ENCODE data around the gene ADPRS. TPM values are rescaled to one million over a fixed set of nuclear protein-coding genes. Genes with fewer than 3 reads are reported as not detected.

The ADPRS gene
- total and polyA plus RNA-seq, 2 experiments from 2014 or later = 42.0 to 70.3 TPM

DNA sequence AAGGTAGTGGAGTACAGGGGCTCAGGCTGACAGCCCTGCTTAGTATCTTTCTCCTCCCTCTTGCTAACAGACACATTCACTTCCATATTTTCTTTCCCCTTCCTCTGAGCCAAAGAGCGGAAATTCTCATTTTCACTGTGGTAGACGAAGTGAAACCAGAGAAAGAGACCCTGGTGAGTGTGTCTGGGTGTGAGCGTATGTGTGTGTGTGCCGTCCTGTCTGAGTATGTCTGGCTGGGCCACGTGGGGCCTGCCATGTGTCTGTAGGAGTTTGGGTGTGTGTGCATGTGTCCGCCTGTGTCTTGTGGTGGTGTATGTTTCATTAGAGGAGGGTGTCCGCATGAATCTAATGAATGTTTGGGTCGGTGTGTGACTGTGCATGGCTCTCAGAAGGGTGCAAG is 34.7 kb downstream of the ADPRS start:
- Histone ChIP-seq H3K4me3 (no peak overlapping the region), H3K36me3 (ENCODE audit: low read depth) (no peaks in the 10 kb centered on the region)

DNA sequence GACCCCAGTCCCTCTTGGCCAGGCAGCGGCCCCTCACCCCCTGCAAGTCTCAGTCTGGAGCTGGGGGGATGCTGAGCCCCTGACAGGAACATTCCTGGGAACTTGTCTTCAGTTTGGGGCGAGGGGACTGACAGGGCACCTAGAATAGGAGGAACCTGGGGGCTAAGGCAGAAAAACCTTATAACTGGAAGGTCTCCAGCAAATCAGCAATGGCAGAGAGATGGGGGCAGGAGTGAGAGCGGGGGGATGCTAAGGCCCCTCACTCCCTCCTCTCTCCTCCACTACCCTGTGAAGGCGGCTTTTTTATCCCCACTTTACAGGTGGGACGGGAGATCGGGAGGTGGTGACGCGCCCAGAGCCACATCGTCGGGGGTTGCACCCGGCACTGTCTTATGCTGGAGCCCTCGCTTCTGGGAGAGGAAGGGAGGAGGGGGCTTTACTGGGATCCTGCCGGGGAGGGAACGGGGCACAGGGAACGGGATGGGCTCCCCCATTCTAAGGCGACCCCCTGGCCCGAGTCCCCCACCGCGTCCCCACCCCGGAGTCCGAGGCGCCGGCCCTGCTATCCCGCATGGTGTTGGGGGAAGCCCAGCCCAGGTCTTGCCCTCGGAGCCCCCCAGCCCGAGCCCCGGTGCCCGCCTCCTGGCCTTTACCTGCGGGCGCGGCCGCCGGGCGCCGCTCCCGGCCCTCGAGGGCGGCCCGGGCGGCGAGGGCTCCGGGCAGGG is 35.9 kb downstream of the ADPRS start:
- no peak for DNase-seq
- no peak overlapping the region for H3K27ac ChIP-seq
- no peaks in the 10 kb centered on the region for H3K79me2 ChIP-seq (ENCODE audit: insufficient read depth)
- no peaks in the 10 kb centered on the region for H3K36me3 ChIP-seq (ENCODE audit: low read depth)
- no peaks in the 10 kb centered on the region for H4K20me1 ChIP-seq (ENCODE audit: insufficient read depth)
- no peak overlapping the region for H3K9ac ChIP-seq
- no peak overlapping the region for H3K4me3 ChIP-seq
- H3K27me3 ChIP-seq (replicated peaks; ENCODE audit: insufficient read depth) = 0 out of 2 replicates have a peak, but pooled peaks cover 4% of the 10 kb centered on the region
- in situ Hi-C loops (cut with MboI) = no loop called here
- no peak overlapping the region for H2AFZ ChIP-seq
- no peaks in the 10 kb centered on the region for H3K9me3 ChIP-seq (ENCODE audit: low read depth)
- H3K4me1 ChIP-seq (ENCODE audit: insufficient read depth) = peaks cover 12% of the 10 kb centered on the region
- H3F3A ChIP-seq (ENCODE audit: insufficient read depth) = peaks cover 10% of the 10 kb centered on the region; the same call in 1 of the 2 replicates
- H3K4me2 ChIP-seq (ENCODE audit: unreplicated experiment) = no peak overlapping the region
- WGBS, 2 experiments (ENCODE audit: low coverage in 1 of 2, low lambda C conversion rate in 2 of 2, missing lambda C conversion rate in 2 of 2) = 25 to 39% methylated on average over 13 to 31 of the region's 42 CpGs
- no peaks in the 10 kb centered on the region for H3K9me2 ChIP-seq (ENCODE audit: insufficient read depth)
- TF ChIP-seq EZH2phosphoT487 (IDR thresholded peaks at IDR 0.05; ENCODE audit: insufficient read depth, low read depth) (no peak), EZH2 (IDR thresholded peaks at IDR 0.05; ENCODE audit: insufficient read depth, poor library complexity, severe bottlenecking) (no peak)

More for the DNA sequence above, 34.7 kb downstream of the ADPRS start:
- Histone ChIP-seq H3K27ac (no peak overlapping the region), H3K9me3 (ENCODE audit: low read depth) (no peaks in the 10 kb centered on the region), H3K9me2 (ENCODE audit: insufficient read depth) (no peaks in the 10 kb centered on the region), H3K79me2 (ENCODE audit: insufficient read depth) (no peaks in the 10 kb centered on the region), H3F3A (ENCODE audit: insufficient read depth) (peaks cover 3% of the 10 kb centered on the region; the same call in 1 of the 2 replicates), H3K9ac (no peak overlapping the region), H3K27me3 (replicated peaks; ENCODE audit: insufficient read depth) (0 out of 2 replicates have a peak, but pooled peaks cover 4% of the 10 kb centered on the region), H3K4me2 (ENCODE audit: unreplicated experiment) (no peak overlapping the region), H3K4me1 (ENCODE audit: insufficient read depth) (peaks cover 4% of the 10 kb centered on the region), H2AFZ (no peak overlapping the region), H4K20me1 (ENCODE audit: insufficient read depth) (no peaks in the 10 kb centered on the region)
- in situ Hi-C loops (cut with MboI) = no loop called here
- 76 to 78% methylated on average over 8 of the region's 8 CpGs for WGBS, 2 experiments (ENCODE audit: low coverage in 1 of 2, low lambda C conversion rate in 2 of 2, missing lambda C conversion rate in 2 of 2)
- TF ChIP-seq EZH2 (IDR thresholded peaks at IDR 0.05; ENCODE audit: insufficient read depth, poor library complexity, severe bottlenecking) = no peak
- TF ChIP-seq EZH2phosphoT487 (IDR thresholded peaks at IDR 0.05; ENCODE audit: insufficient read depth, low read depth) = no peak
- no peak for DNase-seq

DNA sequence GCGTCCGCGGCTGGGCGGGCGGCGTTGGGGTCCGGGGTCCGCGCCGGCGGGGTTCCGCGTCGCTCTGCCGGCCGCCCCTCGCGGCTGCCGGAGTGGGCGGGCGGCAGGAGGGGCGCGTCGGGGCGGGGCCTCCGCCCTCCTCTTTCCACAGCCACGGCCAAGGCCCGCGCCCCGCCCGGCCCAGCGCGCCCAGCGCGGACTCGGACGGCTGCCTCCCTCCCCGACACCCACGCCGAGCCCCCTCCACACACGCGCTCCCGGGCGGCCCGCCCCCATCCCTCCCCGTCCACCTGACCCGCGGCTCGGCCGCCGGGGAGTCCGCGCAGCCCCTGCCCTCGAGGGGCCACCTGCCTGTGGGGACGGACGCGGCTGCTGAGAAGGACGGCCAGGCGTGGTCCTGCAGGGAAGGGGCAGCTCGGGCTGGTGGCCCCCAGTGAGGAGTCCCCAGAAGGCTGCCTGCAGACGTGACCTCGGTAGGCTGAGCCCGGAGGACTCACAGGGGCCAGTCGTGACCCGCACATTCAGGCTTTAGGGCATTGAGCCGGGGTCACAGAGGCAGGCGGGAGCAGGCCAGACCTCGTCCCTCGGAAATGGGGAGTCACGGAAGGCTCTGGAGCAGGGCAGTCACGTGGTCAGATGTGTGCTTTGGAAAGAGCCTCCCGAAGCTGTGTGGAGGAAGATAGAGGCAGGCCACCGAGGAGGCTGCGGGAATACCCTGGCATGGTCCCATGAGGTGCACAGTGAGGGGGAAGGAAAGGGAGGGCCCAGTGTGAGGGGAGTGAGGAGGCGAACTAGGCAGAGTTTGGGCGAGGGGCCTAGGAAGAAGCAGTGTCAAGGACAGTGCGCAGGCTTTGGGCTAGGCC is 36.7 kb downstream of the ADPRS start, which contains the start of gene COL8A2:
COL8A2 (minus strand) TSS at position 94 of the 863 bp plus-strand sequence. CDS start 24,980 bp downstream, outside the sequence.
- Histone ChIP-seq H3K9me3 (ENCODE audit: low read depth) (no peaks in the 10 kb centered on the region), H4K20me1 (ENCODE audit: insufficient read depth) (no peaks in the 10 kb centered on the region), H3F3A (ENCODE audit: insufficient read depth) (peaks cover 10% of the 10 kb centered on the region; the same call in 1 of the 2 replicates), H3K4me2 (ENCODE audit: unreplicated experiment) (peak within 1 kb of the TSS; percentile 35), H3K4me1 (ENCODE audit: insufficient read depth) (peaks cover 12% of the 10 kb centered on the region), H3K27me3 (replicated peaks; ENCODE audit: insufficient read depth) (0 out of 2 replicates have a peak, but pooled peaks cover 4% of the 10 kb centered on the region), H3K9ac (peak within 1 kb of the TSS; percentile 42; the same call in 1 of the 2 replicates), H3K36me3 (ENCODE audit: low read depth) (no peaks in the 10 kb centered on the region), H3K9me2 (ENCODE audit: insufficient read depth) (no peaks in the 10 kb centered on the region), H3K79me2 (ENCODE audit: insufficient read depth) (no peaks in the 10 kb centered on the region), H3K27ac (no peak within 1 kb of the TSS), H3K4me3 (peak within 1 kb of the TSS; percentile 60), H2AFZ (peak within 1 kb of the TSS; percentile 77)
- in situ Hi-C loops (cut with MboI) = no loop called here
- WGBS, 2 experiments (ENCODE audit: low coverage in 1 of 2, low lambda C conversion rate in 2 of 2, missing lambda C conversion rate in 2 of 2) = 13 to 37% methylated on average over 20 to 60 of the region's 77 CpGs
- DNase-seq = peak; percentile 52
- TF ChIP-seq EZH2phosphoT487 (IDR thresholded peaks at IDR 0.05; ENCODE audit: insufficient read depth, low read depth) (no peak), EZH2 (IDR thresholded peaks at IDR 0.05; ENCODE audit: insufficient read depth, poor library complexity, severe bottlenecking) (no peak)

DNA sequence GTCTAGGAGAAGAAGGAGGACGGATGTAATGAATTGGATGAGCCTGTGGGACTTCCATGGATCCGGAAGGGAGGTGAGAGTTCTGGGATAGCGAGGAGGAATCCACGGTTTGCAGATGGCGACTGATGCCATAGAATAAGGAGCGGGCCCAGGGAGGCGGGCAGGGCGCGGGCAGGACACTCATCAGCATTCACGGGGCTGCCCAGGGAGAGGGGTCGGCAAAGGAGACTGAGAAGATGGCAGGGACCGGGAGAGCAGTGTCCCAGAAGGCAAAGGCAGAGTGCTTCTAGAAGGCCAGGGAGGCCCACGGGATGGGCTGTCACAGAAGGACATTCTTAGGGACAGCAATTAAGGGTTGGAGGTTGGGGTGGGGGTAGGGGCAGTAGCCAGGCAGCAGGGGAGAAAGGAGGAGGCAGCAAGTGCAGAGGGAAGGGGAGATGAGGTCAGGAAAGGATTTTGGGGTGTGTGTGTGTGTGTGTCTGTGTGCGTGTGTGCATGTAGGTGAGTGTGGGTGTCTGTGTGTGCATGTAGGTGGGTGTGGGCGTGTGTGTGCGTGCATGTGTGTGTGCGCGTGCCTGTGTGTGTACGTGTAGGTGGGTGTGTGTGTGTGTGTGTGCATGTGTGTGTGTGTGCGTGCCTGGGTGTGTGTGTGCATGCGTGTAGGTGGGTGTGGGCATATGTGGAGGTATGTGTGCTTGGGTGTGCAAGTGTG is 37.5 kb downstream of the ADPRS start:
- H3F3A ChIP-seq (ENCODE audit: insufficient read depth) = peaks cover 10% of the 10 kb centered on the region; the same call in 1 of the 2 replicates
- no peaks in the 10 kb centered on the region for H3K9me3 ChIP-seq (ENCODE audit: low read depth)
- H3K4me1 ChIP-seq (ENCODE audit: insufficient read depth) = peaks cover 12% of the 10 kb centered on the region
- H3K36me3 ChIP-seq (ENCODE audit: low read depth) = no peaks in the 10 kb centered on the region
- no peak for DNase-seq
- no peak overlapping the region for H2AFZ ChIP-seq
- WGBS, 2 experiments (ENCODE audit: low coverage in 1 of 2, low lambda C conversion rate in 2 of 2, missing lambda C conversion rate in 2 of 2) = 90 to 94% methylated on average over 19 to 21 of the region's 21 CpGs
- no peaks in the 10 kb centered on the region for H3K79me2 ChIP-seq (ENCODE audit: insufficient read depth)
- H3K4me2 ChIP-seq (ENCODE audit: unreplicated experiment) = no peak overlapping the region
- H3K9me2 ChIP-seq (ENCODE audit: insufficient read depth) = no peaks in the 10 kb centered on the region
- no peak overlapping the region for H3K9ac ChIP-seq
- H4K20me1 ChIP-seq (ENCODE audit: insufficient read depth) = no peaks in the 10 kb centered on the region
- no peak overlapping the region for H3K27ac ChIP-seq
- TF ChIP-seq EZH2phosphoT487 (IDR thresholded peaks at IDR 0.05; ENCODE audit: insufficient read depth, low read depth) = no peak
- TF ChIP-seq EZH2 (IDR thresholded peaks at IDR 0.05; ENCODE audit: insufficient read depth, poor library complexity, severe bottlenecking) = no peak
- no peak overlapping the region for H3K4me3 ChIP-seq
- 0 out of 2 replicates have a peak, but pooled peaks cover 4% of the 10 kb centered on the region for H3K27me3 ChIP-seq (replicated peaks; ENCODE audit: insufficient read depth)
- in situ Hi-C loops (cut with MboI) = no loop called here

Data from GM23248 (cell line).